GM21576 (cell line): ENCODE data around the gene GMPR2.

Experiments used
- ATAC-seq: cut with Tn5 transposase; IDR thresholded peaks from one replicate; pipeline ENCODE4 v1.9.1; 2021; ENCODE audit warnings: mild to moderate bottlenecking, moderate library complexity; ENCODE audit not compliant: unreplicated experiment

GMPR2 gene

GRCh38 chr14:24249230-24250021, 16.7 kb downstream of the GMPR2 start:
- ATAC-seq = no peak

DNA sequence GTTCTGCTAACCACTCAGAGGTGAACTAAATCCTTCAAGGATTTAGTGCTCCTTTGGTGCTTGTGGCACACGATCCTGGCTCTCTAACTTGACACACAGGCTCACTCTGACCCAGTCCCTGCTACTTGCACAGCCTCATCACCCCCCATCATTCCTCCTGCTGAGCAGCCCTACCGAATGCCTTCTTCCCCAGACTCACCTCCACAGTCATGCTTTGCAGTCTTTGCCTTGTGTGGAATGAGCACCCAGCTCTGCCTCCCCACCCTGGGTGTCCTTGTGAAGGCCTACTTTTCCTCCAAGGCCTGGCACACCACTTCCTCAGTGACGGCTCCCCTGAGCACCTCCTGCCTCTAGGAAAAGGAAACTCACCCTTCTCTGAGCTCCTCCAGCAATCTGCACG, 17.6 kb downstream of the GMPR2 start:
- ATAC-seq = no peak

DNA sequence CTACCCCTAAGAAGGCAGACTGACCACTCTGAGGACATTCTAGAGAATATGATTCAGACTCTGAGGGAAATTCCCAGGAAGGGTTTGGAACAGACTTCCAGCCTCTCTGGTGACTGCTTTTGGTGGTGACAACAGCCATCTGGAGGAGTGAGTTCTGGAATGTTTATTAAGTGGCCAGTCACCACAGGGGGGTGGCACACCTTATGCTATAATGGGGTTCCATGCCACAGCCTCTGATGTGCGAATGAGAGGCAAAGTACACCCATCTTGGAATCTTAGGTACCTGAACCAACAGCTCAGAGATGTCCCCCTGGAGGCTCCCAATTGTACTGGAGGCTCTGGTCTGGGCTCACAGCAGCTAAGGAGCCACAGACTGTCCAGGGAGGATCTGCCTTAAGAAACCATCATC, 19.2 kb downstream of the GMPR2 start:
- no peak for ATAC-seq

DNA sequence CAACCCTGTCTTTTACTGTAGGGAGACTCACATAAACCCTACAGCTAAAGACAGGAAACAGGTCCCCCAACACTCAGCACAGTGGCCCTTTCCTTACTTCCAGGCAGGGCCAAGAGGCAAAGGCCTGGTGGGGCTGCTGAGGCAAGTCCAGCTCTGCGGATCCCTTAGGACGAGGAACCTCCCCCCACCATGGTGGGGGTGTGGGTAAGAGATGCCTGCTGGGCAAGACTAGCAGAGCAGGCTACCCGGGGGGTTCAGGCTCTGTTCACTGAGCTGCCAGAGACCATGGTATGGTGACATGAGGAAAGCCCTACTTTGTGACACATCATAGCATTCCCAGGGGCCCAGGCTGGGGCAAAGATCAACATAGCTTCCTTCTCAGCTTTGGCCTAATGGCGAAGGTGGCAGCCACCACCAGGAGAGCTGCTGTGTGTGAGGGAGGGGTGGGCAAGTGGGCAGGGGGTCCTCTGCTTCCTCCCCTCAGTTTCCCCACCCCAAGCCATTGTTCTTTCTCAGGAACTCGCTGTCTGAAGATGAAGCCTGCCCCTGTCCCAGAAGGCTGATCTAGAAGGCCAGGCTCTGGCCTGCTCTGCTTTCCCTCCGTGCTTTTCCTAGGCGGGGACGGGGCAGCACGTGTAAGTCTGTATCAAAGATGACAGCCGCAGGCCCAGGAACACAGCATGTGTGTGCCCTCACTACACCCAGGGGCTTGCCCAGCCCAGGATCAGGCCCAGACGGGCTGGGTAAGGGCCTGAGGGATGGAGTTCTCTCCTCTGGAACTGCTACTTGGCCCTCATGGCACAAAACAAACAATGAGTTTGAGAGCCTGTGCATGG, 19.8 kb downstream of the GMPR2 start:
- ATAC-seq = no peak

DNA sequence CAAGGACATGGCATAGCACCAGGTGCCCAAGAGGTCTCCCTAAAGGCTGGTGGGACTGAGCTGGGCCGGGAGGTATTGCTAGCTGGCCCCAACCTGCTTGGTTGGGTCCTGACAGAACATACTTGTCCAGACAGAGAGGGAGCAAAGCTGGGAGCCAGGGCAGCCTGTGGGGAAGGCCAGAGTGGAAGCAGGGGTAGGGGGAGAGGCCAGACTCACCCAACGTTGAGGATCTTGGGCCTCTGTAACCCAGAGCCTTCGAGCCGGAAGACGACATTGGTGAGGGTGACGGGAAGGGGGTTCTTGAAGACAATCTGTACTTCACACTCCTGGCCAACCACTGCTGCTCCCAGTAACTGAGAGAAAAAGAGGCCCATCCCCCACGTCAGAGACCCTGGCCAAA, 21.2 kb downstream of the GMPR2 start:
- ATAC-seq = no peak

DNA sequence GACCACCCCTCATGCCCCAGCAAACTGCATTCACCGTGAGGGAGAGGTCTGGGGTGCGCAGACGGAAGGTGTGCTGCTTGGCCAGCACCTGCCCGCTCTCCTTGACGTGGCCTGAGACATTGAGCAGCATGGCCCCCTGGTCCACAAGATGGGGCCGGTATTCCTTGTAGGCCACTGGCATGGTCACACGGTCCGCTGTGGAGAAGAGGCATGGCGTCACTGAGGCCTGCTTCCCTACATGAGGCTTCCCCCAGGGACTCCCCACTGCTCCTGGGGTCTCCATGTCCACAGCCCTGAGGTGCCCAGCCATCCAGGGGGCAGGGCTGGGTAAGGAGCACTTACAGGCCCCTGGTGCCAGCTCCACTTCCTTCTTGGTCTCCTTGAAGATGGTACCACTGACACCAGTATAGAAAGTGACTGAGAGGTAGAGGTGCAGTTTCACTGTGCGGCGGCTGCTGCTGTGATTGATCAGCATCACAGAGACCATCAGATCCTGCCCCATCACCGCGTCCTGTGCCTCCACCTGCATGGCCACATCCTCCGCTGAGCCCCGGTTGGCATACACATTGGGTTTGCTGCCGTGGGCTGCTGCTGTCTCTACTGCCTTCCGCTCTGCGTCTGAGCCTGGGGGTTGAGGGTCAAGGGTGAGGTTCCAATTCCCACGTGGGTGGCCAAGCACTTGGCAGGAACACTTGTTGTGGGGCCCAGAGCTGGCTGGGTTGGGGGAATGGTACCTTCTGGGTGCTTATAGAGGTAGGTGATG, 22.1 kb downstream of the GMPR2 start:
- ATAC-seq = no peak

GRCh38 chr14:24255438-24255837, 22.7 kb downstream of the GMPR2 start:
- no peak for ATAC-seq

- ATAC-seq = no peak
Measured at GRCh38 chr14:24255931-24256711, 23.4 kb downstream of the GMPR2 start.

- ATAC-seq = no peak
Measured at GRCh38 chr14:24256960-24257359, 24.2 kb downstream of the GMPR2 start.

- ATAC-seq = no peak
Measured at GRCh38 chr14:24258119-24258518, 25.4 kb downstream of the GMPR2 start.

GRCh38 chr14:24258548-24259265, 26.0 kb downstream of the GMPR2 start:
- ATAC-seq = no peak

GRCh38 chr14:24259282-24260025, 26.7 kb downstream of the GMPR2 start:
- ATAC-seq = no peak

DNA sequence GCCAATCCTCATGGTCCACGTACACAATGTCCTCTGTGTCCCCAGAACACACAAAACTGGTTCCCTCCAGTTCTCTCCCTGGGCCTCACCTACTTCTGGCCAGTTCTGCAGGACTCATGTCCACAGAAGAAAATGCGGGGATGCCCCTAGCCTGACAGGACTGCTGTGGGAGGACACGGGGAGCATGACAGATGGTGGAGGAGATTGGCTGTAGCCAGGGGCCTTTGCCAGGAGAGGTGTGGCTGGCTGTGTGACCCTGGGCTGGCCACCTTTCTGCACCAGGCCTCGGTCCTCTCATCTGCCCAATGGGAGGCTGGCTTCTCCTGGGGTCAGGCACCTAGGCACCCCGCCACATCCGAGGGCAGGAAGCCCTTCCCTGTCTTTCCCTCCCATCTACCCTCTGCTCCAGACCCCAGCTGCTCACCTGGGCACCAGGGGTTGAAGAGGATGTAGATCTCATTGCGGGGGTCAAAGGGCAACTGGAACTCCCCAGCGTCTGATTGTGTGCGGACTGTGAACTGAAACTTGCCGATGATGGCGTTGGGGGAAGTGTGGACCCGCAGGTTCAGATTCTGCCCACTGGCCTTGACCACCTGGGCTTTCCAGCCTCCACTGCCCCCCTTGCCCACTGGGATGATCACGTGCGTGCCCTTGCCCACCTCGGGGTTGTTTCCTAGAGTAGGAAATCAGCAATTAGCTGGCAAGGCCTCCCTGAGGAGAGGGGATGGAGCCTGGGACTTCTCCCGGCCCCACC, 27.5 kb downstream of the GMPR2 start:
- no peak for ATAC-seq

DNA sequence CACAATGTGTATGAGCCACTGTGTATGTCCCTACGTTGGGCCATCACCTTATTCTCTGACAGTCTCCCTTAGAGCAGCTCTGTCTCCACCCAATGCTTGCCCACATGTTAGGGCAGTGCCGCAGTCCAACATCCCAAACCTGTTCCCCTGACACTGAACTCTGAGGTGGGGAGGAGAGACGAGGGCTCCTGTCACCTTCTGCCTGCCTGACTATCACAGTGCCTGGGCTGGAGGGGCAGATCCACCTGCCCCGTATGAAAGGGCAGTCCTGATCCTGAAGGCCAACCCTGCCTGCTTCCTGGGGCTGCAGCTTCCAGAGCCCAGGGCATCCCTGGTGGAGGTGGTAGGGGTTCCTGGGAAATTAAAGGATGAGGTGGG, 28.0 kb downstream of the GMPR2 start:
- no peak for ATAC-seq

GRCh38 chr14:24261256-24261968, 28.7 kb downstream of the GMPR2 start:
- ATAC-seq = no peak

DNA sequence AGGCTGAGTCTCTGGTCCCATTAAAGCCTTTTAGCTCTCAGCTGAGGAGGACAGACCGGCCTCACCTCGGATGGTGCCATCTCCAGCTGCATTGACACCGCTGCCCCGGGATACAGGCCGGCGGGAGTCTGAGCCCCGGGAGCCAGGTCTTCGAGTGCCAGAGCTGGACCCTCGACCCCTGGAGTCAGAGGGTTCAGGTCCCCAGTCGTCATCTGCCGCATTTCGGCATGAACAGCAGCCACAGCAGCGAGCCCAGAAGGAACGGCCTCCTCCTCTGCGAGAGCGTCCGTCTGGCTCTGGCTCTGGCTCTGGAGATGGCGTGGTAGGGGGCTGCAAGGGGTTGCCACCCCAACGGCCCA, 29.2 kb downstream of the GMPR2 start:
- ATAC-seq = no peak

DNA sequence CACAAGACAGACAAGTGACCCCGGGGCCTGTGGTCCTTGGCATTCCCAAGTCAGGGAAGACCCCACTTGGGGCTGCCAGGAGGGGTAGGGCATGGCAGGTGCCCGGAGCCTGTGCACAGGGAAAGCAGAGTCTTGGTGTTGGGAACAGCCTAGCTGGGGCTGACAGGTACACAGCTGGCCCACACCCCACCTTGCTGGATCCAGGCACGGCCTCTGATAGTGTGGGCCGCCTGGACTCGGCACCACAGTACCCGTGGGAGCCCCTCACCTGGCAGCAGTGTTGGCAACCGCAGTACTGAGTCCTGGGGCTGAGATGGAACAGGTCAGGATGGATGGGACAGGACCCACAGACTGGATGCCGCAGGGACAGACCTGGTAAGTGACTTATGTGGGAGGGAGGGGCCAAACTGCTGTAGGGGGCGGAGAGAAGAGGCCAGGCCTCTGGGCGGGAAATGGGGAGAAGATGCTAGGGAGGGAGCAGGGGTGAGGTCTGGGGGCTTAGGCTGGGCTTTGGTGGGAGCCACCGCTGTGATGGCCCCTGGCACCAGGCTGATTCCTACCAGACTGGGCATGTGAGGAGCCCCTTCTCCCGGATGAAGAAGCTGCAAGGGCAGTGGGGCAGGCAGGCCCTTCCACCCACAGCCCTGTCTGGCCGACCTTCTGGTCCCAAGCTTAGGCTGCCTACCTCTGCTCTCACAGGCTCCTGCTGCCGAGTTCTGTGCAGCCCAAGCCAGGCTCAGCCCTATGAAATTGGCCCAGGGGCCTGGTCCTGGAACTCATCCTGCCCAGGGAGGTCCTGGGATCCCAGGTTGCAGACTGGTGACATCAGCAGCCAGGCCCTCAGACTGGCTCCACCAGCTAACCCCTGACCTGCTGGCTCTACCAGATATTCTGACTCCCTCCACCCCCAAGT, 30.3 kb downstream of the GMPR2 start, which contains the start of gene TGM1:
TGM1 (minus strand) TSS at position 357 of the 913 bp plus-strand sequence. CDS start 825 bp downstream, outside the sequence.
- no peak for ATAC-seq
